Measurements from ENCODE around the gene ABLIM3. TPM values are rescaled to one million over a fixed set of nuclear protein-coding genes. Genes with fewer than 3 reads are reported as not detected.

ABLIM3 gene
- total RNA-seq, 1 donor from 2014 or later: 3.6 TPM

- no peak for DNase-seq (ENCODE audit: low spot score)
- Mint-ChIP-seq H3K4me1 (ENCODE audit: unreplicated experiment) (no peaks in the 10 kb centered on the region), H3K36me3 (ENCODE audit: low read depth, unreplicated experiment) (no peaks in the 10 kb centered on the region), H3K27ac (ENCODE audit: unreplicated experiment) (no peak overlapping the region), H3K27me3 (ENCODE audit: unreplicated experiment) (no peaks in the 10 kb centered on the region), H3K4me3 (ENCODE audit: unreplicated experiment) (no peak overlapping the region), H3K9me3 (ENCODE audit: unreplicated experiment) (no peaks in the 10 kb centered on the region)
- no peak for TF ChIP-seq CTCF (IDR thresholded peaks at IDR 0.05; ENCODE audit: unreplicated experiment)
Observed at GRCh38 chr5:149220750-149221149, 79.5 kb downstream of the ABLIM3 start.

GRCh38 chr5:149221326-149221725 lies 80.0 kb downstream of the ABLIM3 start:
- TF ChIP-seq CTCF (IDR thresholded peaks at IDR 0.05; ENCODE audit: unreplicated experiment): no peak
- no peaks in the 10 kb centered on the region for H3K27me3 Mint-ChIP-seq (ENCODE audit: unreplicated experiment)

GRCh38 chr5:149221731-149222342 lies 80.5 kb downstream of the ABLIM3 start:
- Mint-ChIP-seq H3K9me3 (ENCODE audit: unreplicated experiment) (no peaks in the 10 kb centered on the region), H3K4me3 (ENCODE audit: unreplicated experiment) (no peak overlapping the region), H3K36me3 (ENCODE audit: low read depth, unreplicated experiment) (no peaks in the 10 kb centered on the region), H3K27ac (ENCODE audit: unreplicated experiment) (no peak overlapping the region), H3K4me1 (ENCODE audit: unreplicated experiment) (no peaks in the 10 kb centered on the region), H3K27me3 (ENCODE audit: unreplicated experiment) (no peaks in the 10 kb centered on the region)
- DNase-seq (ENCODE audit: low spot score): no peak
- TF ChIP-seq CTCF (IDR thresholded peaks at IDR 0.05; ENCODE audit: unreplicated experiment): no peak

More at GRCh38 chr5:149221326-149221725, 80.0 kb downstream of the ABLIM3 start:
- no peaks in the 10 kb centered on the region for H3K36me3 Mint-ChIP-seq (ENCODE audit: low read depth, unreplicated experiment)
- no peak overlapping the region for H3K4me3 Mint-ChIP-seq (ENCODE audit: unreplicated experiment)
- H3K4me1 Mint-ChIP-seq (ENCODE audit: unreplicated experiment): no peaks in the 10 kb centered on the region
- DNase-seq (ENCODE audit: low spot score): no peak
- H3K27ac Mint-ChIP-seq (ENCODE audit: unreplicated experiment): no peak overlapping the region
- no peaks in the 10 kb centered on the region for H3K9me3 Mint-ChIP-seq (ENCODE audit: unreplicated experiment)

GRCh38 chr5:149223081-149223848 lies 82.0 kb downstream of the ABLIM3 start:
- TF ChIP-seq CTCF (IDR thresholded peaks at IDR 0.05; ENCODE audit: unreplicated experiment): no peak
- Mint-ChIP-seq H3K4me3 (ENCODE audit: unreplicated experiment) (no peak overlapping the region), H3K27ac (ENCODE audit: unreplicated experiment) (no peak overlapping the region), H3K36me3 (ENCODE audit: low read depth, unreplicated experiment) (no peaks in the 10 kb centered on the region), H3K9me3 (ENCODE audit: unreplicated experiment) (no peaks in the 10 kb centered on the region), H3K27me3 (ENCODE audit: unreplicated experiment) (no peaks in the 10 kb centered on the region), H3K4me1 (ENCODE audit: unreplicated experiment) (no peaks in the 10 kb centered on the region)
- no peak for DNase-seq (ENCODE audit: low spot score)

- H3K36me3 Mint-ChIP-seq (ENCODE audit: low read depth, unreplicated experiment): no peaks in the 10 kb centered on the region
- peaks cover 7% of the 10 kb centered on the region for H3K4me1 Mint-ChIP-seq (ENCODE audit: unreplicated experiment)
- H3K4me3 Mint-ChIP-seq (ENCODE audit: unreplicated experiment): no peak overlapping the region
- H3K27me3 Mint-ChIP-seq (ENCODE audit: unreplicated experiment): no peaks in the 10 kb centered on the region
- TF ChIP-seq CTCF (IDR thresholded peaks at IDR 0.05; ENCODE audit: unreplicated experiment): no peak
- H3K9me3 Mint-ChIP-seq (ENCODE audit: unreplicated experiment): no peaks in the 10 kb centered on the region
- no peak overlapping the region for H3K27ac Mint-ChIP-seq (ENCODE audit: unreplicated experiment)
- DNase-seq (ENCODE audit: low spot score): no peak
Observed at GRCh38 chr5:149224282-149224681, 83.0 kb downstream of the ABLIM3 start.
